UCSD-AML1 (cell line): ENCODE results near the gene SYNPO.

Experiments used
- DNase-seq: peaks from one replicate; lab custom pipeline; 2025; ENCODE audit not compliant: unreplicated experiment; lab: John Stamatoyannopoulos, UW

The SYNPO gene

DNA sequence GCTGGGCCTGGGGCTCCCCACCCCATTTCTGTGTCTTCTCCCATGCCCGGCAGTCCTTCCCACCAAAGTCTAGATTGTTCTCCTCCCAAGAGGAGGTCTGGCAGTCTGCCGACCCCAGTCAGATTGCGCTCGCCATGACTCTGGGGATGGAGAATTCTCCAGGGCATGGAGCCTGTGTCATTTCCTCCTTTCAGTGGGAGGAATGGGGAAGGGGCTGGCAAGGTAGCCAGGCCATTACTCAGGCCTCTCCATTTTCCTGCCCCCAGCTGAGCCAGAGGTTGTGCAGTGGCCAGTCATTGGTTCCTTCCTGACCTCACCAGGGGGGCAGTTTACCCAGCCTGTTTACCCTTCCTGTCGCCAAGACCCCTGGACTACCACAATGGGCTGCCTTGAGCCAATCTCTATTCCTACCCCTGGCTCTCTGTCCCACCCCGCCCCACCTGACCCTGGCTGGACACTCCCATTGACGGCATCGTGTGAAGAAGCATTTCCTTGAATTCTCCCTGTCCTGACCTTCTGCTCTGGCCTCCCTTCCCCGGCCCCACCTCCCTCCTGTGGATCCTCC, 628 bp downstream of the SYNPO start:
- DNase-seq, result no peak

DNA sequence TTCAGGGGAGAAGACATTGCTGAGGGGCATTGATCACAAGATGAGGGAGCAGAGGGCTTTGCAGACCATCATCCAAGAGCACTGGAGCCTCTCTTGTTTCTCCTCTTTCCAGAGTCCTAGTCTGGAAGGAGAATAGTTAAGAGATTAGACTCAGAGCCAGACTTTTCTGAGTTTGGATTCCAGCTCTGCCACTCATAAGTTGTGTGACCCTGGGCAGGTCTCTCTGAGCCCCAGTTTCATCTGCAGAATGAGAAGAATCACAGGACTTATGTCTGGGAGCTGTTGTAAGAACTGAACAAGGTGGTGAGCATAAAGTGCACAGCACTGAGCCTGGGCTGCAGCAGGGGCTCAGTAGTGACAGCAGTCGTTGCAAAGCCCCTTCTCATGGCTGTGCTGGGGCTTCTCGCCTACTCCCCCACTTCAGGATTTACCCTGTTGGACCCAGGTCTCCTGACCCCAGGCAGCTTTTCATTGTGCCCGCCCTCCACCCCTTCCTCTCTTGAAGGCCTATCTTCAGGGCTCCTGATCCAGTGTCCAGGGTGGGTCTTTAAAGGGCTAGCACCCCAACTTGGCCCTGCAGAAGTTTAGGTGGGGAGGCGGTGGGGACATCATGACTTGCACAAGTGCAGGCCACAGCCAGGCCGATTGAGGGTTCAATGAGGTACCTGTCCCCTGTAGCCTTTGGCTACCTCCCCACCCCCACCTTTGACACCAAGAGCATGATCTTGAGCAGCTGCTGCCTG, 1.5 kb downstream of the SYNPO start:
- DNase-seq, result no peak

DNA sequence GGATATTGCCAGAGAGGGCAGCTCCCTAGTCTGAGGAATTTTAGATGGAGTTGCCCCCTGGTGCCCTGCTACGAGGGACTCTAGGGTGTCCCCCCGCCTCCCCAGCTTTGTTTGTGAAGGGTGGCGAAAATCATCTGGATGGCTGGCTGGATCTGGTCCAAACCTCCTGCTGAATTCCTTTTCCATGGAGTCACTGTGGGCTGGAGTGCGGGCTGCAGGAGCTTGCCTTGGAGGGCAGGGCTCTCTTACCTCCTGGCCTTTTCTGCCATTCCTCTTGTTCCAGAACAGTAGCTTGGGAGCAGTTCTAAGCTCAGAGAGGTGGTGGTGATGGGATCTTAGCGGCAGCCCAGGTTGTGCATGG, 2.1 kb downstream of the SYNPO start:
- DNase-seq, result no peak

DNA sequence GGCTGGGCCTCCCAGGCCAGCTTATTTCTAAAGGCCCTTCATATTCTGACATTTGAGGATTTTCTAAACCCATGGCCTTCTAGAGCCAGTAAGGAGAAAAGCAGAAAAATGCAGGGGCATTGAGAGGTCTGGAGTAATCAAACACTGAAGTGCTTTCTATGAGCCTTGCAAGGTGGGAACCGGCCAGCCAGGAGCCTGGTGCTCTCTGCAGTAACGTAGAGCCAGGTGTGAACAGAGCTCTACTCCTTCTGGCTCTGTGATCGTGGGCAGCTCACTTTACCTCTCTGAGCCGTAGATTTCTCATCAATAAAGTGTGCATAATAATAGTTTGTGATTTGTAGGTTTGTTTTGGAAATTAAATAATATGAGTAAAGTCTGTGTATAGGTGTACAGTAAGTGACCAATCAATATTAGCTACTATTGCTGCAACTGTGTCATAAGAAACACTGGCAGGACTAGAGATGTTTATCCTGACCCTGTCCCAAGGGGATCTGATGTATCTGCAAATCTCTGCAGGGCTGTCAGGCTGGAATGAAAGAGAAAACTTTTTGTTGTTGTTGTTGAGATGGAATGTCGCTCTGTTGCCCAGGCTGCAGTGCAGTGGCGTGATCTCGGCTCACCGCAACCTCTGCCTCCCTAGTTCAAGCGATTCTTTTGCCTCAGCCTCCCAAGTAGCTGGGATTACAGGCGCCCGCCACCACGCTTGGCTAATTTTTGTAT, 2.7 kb downstream of the SYNPO start:
- DNase-seq, result no peak

DNA sequence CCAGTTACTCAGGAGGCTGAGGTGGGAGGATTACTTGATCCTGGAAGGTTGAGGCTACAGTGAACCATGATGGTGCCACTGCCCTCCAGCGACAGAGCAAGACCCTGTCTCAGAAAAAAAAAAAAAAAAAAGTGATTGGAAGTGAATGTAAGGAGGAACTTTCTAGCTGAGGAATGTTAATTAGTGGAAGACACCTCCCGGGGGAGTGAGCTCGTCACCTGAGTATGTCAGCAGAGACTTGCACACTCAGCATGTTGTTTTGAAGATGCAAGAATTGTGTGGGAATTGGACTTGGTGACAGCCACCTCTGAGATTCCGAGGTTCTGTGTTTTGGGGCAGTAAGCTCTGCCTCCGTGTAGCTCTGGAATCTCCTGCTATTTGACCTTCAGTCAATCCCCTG, 3.6 kb downstream of the SYNPO start:
- no peak for DNase-seq

DNA sequence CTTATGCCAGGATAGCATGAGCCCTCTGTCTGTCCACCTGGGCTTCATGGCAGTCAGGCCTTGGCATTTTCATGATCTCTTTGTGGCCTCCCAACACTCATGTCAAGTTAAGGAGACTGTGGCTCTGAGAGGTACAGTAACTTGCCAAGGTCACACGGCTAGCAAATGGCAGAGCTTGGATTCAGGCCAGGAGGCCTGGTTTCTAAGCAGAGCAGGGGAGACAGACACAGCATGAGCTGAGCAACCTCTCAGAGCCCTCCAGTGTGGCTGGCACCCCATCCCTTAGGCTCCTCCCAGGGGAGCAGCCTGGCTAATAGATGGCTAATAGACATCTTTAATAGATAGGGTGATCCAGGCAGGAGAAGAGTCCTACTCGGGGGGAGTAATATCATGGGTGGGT, 4.1 kb downstream of the SYNPO start:
- no peak for DNase-seq

- no peak for DNase-seq
Measured at GRCh38 chr5:150645070-150645700, 4.7 kb downstream of the SYNPO start.

GRCh38 chr5:150647275-150648251, 7.1 kb downstream of the SYNPO start:
- no peak for DNase-seq

DNA sequence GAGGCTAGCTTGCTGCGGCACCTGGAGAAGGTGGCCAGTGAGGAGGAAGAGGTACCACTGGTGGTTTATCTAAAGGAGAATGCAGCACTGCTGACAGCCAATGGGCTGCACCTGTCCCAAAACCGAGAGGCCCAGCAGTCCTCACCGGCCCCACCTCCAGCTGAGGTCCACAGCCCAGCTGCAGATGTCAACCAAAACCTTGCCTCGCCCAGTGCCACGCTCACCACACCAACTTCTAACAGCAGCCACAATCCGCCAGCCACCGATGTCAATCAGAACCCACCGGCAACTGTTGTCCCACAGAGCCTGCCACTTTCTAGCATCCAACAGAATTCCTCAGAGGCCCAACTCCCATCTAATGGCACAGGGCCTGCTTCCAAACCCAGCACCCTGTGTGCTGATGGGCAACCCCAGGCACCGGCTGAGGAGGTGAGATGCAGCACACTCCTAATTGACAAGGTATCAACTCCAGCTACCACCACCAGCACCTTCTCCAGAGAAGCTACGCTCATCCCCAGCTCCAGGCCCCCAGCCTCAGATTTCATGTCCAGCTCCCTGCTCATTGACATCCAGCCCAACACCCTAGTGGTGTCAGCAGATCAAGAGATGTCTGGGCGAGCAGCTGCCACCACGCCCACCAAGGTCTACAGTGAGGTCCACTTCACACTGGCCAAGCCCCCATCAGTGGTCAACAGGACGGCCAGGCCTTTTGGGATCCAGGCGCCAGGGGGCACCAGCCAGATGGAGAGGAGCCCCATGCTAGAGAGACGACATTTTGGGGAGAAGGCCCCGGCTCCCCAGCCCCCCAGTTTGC, 8.0 kb downstream of the SYNPO start:
- DNase-seq, result no peak

GRCh38 chr5:150649108-150650020, 8.9 kb downstream of the SYNPO start:
- no peak for DNase-seq

DNA sequence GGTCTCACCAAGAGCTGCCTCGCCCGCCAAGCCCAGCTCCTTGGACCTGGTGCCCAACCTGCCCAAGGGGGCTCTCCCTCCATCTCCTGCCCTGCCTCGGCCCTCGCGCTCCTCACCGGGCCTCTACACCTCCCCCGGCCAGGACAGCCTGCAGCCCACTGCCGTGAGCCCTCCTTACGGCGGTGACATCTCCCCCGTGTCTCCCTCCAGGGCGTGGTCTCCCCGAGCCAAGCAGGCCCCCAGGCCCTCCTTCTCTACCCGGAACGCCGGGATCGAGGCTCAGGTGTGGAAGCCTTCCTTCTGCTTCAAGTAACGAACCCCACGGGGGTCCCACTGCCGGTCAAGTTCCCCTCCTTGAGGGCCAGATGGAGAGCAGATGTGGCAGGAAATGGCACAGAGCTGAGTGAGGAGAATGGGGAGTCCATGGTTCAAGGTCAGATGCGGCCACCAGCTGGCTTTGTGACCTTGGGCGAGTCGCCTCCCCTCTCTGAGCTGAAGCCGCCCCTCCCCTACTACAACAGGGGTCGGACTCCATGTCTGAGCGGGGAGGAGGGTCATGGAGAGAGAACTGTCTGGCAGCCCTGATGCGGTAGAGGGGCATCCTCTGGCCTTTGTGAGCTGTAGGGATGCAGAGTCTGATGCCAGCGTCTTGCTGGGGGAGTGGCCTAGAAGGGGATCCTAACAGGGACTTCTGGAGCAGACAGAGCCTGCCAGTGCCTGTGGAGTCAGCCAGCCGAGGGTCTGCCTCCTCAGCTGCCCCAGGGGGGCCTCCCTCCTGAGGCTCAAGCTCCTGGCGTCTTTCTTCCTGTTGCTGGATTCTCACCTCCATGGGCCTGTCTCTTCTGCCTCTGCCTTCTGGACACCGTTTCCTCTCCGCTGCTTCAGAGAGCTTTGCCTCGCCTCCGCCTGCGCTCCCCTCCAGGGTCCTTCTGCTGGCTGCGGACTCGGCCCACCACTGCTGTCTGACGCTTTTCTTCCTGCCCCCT, 9.9 kb downstream of the SYNPO start:
- no peak for DNase-seq

DNA sequence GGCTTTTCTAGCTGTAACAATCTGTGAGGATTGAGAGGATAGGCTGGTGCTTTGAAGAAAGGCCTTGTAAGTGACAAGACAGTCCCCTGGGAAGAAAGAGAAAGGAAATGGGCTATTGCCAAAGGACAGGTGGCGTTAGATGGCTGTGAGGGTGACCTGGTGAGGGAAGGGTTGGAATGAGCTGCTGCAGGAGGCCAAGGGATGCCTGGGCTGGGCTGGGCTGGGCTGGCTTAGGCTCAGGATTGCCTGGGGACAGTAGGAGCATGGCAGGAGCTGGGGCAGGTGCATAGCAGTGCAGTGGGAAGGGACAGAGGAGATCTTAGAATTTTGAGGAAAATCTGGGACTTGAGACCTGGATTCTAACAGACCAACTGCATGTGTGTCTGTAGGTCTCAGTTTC, 10.9 kb downstream of the SYNPO start:
- DNase-seq, result no peak

DNA sequence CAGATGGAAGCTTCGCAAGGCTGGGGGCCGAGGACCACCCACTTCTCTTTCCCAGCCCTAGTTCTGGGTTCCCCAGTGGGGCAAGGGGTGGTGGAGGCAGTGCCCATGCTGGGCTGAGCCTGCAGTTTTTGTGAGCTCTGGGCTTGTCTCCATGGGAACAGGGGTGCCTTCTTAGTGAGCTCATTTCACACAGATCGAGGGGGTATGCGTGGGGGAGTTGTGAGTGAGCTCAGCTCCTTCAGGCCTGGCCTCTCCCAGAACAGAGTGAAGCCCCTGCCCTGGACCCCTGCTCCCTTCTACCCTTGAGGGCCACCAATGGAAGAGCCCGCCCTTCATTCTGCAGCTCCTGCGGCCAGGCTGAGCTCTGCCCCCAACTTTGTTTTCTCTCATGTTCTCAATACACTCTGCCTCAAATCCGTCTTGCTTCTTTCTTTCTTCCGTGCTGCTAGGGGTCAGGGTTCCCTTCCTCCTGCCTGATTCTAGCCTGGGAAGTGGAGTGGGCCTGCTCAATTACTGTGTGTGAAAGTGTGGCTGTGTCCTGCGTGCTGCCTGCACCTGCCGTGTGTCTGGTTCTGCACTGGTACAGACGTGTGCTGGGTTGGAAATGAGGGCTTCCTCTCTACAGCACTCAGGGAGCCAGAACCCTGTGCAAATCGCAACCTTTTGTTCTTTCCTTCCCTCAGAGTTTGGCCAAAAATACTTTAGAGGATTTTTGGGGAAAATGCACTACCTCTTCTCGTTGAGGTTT, 11.6 kb downstream of the SYNPO start:
- no peak for DNase-seq

- DNase-seq, result no peak
Measured at GRCh38 chr5:150653145-150653761, 12.8 kb downstream of the SYNPO start.

DNA sequence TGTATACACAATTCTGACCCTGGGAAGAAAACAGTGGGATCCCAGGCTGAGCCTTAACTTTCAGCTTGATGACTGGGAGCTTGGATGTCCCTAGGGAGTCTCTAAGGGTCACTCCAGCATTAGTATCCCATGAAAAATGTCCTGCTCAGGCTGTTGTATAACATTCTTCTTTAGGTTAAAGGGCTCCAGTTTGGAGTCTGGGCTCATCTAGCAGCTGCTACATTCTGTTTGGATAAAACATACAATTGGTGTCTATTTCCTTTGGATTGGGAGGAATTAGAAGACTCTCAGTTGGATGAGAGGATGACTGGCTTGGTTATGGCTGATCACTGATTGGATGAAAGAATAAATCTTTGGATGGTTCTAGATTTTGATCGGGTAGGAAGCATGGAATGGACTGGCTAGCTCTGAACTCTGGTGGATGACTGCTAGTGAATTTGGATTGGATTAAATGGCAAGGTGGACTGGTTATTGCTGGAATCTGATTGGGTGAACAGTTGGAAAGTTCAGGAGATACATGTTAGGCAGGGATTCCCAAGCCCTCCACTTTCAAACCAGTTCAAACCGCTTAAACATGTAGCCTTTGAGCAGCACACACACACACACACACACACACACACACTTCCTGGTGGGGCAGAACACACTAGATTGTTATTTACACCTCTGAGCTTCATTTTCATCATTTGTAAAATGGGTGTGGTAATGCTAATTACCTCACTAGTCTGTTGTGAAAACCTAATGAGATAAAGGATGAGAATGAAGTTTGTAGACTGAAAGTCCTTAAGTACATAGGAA, 13.5 kb downstream of the SYNPO start:
- no peak for DNase-seq

GRCh38 chr5:150655221-150655620, 14.8 kb downstream of the SYNPO start:
- no peak for DNase-seq
